DOHH2 (cell line): ENCODE data around the gene PIAS1.

Experiments used
- EZH2phosphoT487 ChIP-seq: fragments of 200-600 bp; sonication (generic); IDR thresholded peaks from 2 replicates; pipeline ENCODE4 v1.6.1; 2017; ENCODE audit warnings: borderline replicate concordance, mild to moderate bottlenecking, antibody characterized with exemption, low read length, moderate library complexity, mixed read lengths
- TF ChIP-seq, protein P1 (sequence below): fragments of 200-600 bp; sonication (generic); IDR thresholded peaks from one replicate; pipeline ENCODE4 v1.5.1; 2014; ENCODE audit warnings: antibody characterized with exemption, mild to moderate bottlenecking, low read depth, low read length; ENCODE audit not compliant: poor library complexity, severe bottlenecking

GRCh38 chr15:68027388-68027787 is 26.7 kb upstream of the PIAS1 start:
- TF ChIP-seq, protein P1, sequence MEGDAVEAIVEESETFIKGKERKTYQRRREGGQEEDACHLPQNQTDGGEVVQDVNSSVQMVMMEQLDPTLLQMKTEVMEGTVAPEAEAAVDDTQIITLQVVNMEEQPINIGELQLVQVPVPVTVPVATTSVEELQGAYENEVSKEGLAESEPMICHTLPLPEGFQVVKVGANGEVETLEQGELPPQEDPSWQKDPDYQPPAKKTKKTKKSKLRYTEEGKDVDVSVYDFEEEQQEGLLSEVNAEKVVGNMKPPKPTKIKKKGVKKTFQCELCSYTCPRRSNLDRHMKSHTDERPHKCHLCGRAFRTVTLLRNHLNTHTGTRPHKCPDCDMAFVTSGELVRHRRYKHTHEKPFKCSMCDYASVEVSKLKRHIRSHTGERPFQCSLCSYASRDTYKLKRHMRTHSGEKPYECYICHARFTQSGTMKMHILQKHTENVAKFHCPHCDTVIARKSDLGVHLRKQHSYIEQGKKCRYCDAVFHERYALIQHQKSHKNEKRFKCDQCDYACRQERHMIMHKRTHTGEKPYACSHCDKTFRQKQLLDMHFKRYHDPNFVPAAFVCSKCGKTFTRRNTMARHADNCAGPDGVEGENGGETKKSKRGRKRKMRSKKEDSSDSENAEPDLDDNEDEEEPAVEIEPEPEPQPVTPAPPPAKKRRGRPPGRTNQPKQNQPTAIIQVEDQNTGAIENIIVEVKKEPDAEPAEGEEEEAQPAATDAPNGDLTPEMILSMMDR: no peak
- no peak for TF ChIP-seq EZH2phosphoT487
